Activated naive CD8-positive, alpha-beta T cell (primary cell): ENCODE data around the gene ZNF385B.

Source experiments
- H3K27ac Mint-ChIP-seq: one replicate; pipeline ENCODE4 v1.8.0; 2021; ENCODE audit warnings: mixed read lengths
- H3K27me3 Mint-ChIP-seq: one replicate; pipeline ENCODE4 v1.8.0; 2021; ENCODE audit warnings: mixed read lengths
- H3K36me3 Mint-ChIP-seq: one replicate; pipeline ENCODE4 v1.8.0; 2021; ENCODE audit warnings: mixed read lengths
- H3K4me1 Mint-ChIP-seq: one replicate; pipeline ENCODE4 v1.8.0; 2021; ENCODE audit warnings: low read depth, mixed read lengths
- H3K4me3 Mint-ChIP-seq: one replicate; pipeline ENCODE4 v1.8.0; 2021; ENCODE audit warnings: mild to moderate bottlenecking, mixed read lengths
- H3K9me3 Mint-ChIP-seq: one replicate; pipeline ENCODE4 v1.8.0; 2021; ENCODE audit warnings: low read depth, mixed read lengths

Gene ZNF385B

GRCh38 chr2:179574061-179574519 is 287.3 kb downstream of the ZNF385B start:
- H3K27me3 Mint-ChIP-seq, result peaks cover 3% of the 10 kb centered on the region
- no peaks in the 10 kb centered on the region for H3K36me3 Mint-ChIP-seq
- no peaks in the 10 kb centered on the region for H3K9me3 Mint-ChIP-seq
- H3K4me3 Mint-ChIP-seq, result no peak overlapping the region
- no peaks in the 10 kb centered on the region for H3K4me1 Mint-ChIP-seq
- H3K27ac Mint-ChIP-seq, result no peak overlapping the region

DNA sequence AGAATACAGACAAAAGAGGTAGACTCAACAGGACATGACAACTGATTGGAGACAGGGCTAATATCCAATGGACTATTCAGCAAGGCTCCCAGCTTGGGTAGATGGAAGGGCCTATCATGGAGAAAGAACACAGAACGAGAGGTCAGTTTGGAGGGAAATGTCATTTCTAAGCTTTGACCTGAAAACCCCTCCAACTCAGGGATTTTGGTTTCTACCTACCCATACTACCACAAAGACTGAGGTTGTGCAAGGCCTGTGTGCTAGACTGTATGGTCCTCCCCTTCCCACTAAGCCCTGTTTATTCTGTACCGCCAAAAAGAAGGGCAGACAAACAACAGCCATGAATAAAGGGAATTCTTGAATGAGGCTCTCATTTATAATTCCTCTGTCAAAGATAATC is 288.9 kb downstream of the ZNF385B start:
- Mint-ChIP-seq H3K4me1 (no peaks in the 10 kb centered on the region), H3K27me3 (peaks cover 2% of the 10 kb centered on the region), H3K27ac (no peak overlapping the region), H3K36me3 (no peaks in the 10 kb centered on the region), H3K9me3 (no peaks in the 10 kb centered on the region), H3K4me3 (no peak overlapping the region)

DNA sequence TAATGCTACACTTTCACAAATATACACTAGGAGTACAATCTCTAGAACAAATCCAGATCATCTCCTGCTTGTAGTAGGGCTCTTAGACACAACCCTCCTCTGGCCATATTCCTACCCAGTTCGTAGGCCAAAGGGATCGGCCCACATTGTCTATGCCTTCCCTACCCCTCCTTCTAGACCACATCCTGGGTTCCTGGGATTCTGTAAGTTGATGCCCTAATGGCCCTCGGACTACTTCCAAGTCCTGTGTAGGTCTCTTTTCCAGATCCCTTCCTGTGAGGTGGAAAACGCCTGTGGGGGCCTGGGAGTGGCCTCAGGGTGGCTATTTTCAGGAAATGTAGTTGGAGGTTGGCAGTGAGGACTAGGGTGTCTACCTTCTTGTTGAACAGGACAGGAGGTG is 289.7 kb downstream of the ZNF385B start:
- Mint-ChIP-seq H3K4me3 (no peak overlapping the region), H3K36me3 (no peaks in the 10 kb centered on the region), H3K4me1 (no peaks in the 10 kb centered on the region), H3K27me3 (peaks cover 2% of the 10 kb centered on the region), H3K9me3 (no peaks in the 10 kb centered on the region), H3K27ac (no peak overlapping the region)

- Mint-ChIP-seq H3K9me3 (no peaks in the 10 kb centered on the region), H3K27ac (no peak overlapping the region), H3K4me1 (no peaks in the 10 kb centered on the region), H3K4me3 (no peak overlapping the region), H3K36me3 (no peaks in the 10 kb centered on the region), H3K27me3 (peaks cover 2% of the 10 kb centered on the region)
Observed at GRCh38 chr2:179571252-179571651, 290.2 kb downstream of the ZNF385B start.

DNA sequence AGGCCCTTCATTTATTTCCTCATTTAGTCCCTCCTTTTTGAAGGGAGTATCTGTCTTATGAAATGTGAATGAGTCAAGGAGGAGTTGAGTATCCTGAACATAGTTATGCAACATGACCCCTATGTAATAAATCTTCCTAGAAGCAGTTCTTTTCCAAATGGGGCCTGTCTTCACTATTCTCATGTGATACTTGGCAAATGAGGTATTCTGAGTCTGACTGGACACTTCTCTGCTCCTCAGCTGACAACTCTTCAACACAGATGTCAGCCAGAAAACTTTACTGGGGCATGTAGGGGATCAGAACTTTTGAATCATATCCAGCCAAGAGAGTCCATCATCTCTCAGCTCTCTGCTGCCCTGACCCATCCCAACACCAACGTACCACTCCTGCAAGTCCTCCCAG is 291.6 kb downstream of the ZNF385B start:
- Mint-ChIP-seq H3K9me3 (no peaks in the 10 kb centered on the region), H3K27me3 (peaks cover 2% of the 10 kb centered on the region), H3K27ac (no peak overlapping the region), H3K4me3 (no peak overlapping the region), H3K4me1 (no peaks in the 10 kb centered on the region), H3K36me3 (no peaks in the 10 kb centered on the region)

GRCh38 chr2:179565807-179566206 is 295.6 kb downstream of the ZNF385B start:
- Mint-ChIP-seq H3K27me3 (peaks cover 2% of the 10 kb centered on the region), H3K4me3 (no peak overlapping the region), H3K27ac (no peak overlapping the region), H3K36me3 (no peaks in the 10 kb centered on the region), H3K4me1 (no peaks in the 10 kb centered on the region), H3K9me3 (no peaks in the 10 kb centered on the region)

- Mint-ChIP-seq H3K4me1 (no peaks in the 10 kb centered on the region), H3K9me3 (no peaks in the 10 kb centered on the region), H3K36me3 (no peaks in the 10 kb centered on the region), H3K27me3 (no peaks in the 10 kb centered on the region), H3K27ac (no peak overlapping the region), H3K4me3 (no peak overlapping the region)
Observed at GRCh38 chr2:179562330-179562885, 299.0 kb downstream of the ZNF385B start.

- Mint-ChIP-seq H3K27me3 (no peaks in the 10 kb centered on the region), H3K27ac (no peak overlapping the region), H3K9me3 (no peaks in the 10 kb centered on the region), H3K4me1 (no peaks in the 10 kb centered on the region), H3K36me3 (no peaks in the 10 kb centered on the region), H3K4me3 (no peak overlapping the region)
Observed at GRCh38 chr2:179561702-179562101, 299.7 kb downstream of the ZNF385B start.

- H3K27me3 Mint-ChIP-seq, result no peaks in the 10 kb centered on the region
- no peaks in the 10 kb centered on the region for H3K36me3 Mint-ChIP-seq
- H3K9me3 Mint-ChIP-seq, result no peaks in the 10 kb centered on the region
- H3K4me3 Mint-ChIP-seq, result no peak overlapping the region
- H3K4me1 Mint-ChIP-seq, result no peaks in the 10 kb centered on the region
- H3K27ac Mint-ChIP-seq, result no peak overlapping the region
Observed at GRCh38 chr2:179560257-179560735, 301.1 kb downstream of the ZNF385B start.

GRCh38 chr2:179559108-179559806 is 302.2 kb downstream of the ZNF385B start:
- Mint-ChIP-seq H3K4me1 (no peaks in the 10 kb centered on the region), H3K27ac (no peak overlapping the region), H3K9me3 (no peaks in the 10 kb centered on the region), H3K27me3 (no peaks in the 10 kb centered on the region), H3K4me3 (no peak overlapping the region), H3K36me3 (no peaks in the 10 kb centered on the region)

- H3K36me3 Mint-ChIP-seq, result no peaks in the 10 kb centered on the region
- no peaks in the 10 kb centered on the region for H3K27me3 Mint-ChIP-seq
- no peaks in the 10 kb centered on the region for H3K4me1 Mint-ChIP-seq
- H3K4me3 Mint-ChIP-seq, result no peak overlapping the region
- H3K27ac Mint-ChIP-seq, result no peak overlapping the region
- H3K9me3 Mint-ChIP-seq, result no peaks in the 10 kb centered on the region
Observed at GRCh38 chr2:179558010-179558934, 303.1 kb downstream of the ZNF385B start.

GRCh38 chr2:179556425-179556824 is 305.0 kb downstream of the ZNF385B start:
- Mint-ChIP-seq H3K27me3 (no peaks in the 10 kb centered on the region), H3K4me3 (no peak overlapping the region)

GRCh38 chr2:179555691-179556283 is 305.6 kb downstream of the ZNF385B start:
- no peak overlapping the region for H3K27ac Mint-ChIP-seq

More at GRCh38 chr2:179556425-179556824, 305.0 kb downstream of the ZNF385B start:
- Mint-ChIP-seq H3K36me3 (no peaks in the 10 kb centered on the region), H3K4me1 (no peaks in the 10 kb centered on the region), H3K27ac (no peak overlapping the region), H3K9me3 (no peaks in the 10 kb centered on the region)

DNA sequence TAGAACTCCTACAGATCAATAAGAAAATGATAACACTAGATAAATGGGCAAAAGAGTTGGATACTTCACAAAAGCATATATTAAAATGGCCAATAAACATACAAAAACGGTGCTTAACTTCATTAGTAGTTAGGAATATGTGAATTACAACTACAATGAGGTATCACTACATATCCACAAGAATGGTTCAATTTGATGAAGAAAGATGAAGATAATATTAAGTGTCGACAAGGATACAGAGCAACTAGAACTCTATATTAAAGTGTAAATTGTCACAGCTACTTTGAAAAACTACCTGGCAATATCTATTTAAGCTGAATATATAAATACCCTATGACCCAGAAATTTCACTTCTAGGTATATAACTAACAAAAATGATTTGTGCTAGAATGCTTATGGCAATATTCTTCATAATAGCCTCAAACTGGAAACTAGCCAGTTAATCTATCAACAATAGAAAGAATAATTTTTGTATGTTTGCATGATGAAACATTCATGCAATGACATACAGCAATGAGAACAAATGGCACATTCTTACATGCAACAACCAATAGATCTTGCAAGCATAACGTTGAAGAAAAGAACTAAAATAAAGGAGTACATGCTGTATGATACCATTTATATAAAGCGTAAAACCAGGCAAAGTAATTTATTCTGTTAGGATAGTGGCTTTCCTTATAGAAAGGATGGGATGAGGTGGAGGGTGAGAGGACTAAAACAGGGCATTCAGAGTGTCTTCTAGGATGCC is 306.6 kb downstream of the ZNF385B start:
- Mint-ChIP-seq H3K9me3 (no peaks in the 10 kb centered on the region), H3K36me3 (no peaks in the 10 kb centered on the region), H3K4me3 (no peak overlapping the region), H3K4me1 (no peaks in the 10 kb centered on the region), H3K27me3 (no peaks in the 10 kb centered on the region), H3K27ac (no peak overlapping the region)

More at GRCh38 chr2:179555691-179556283, 305.6 kb downstream of the ZNF385B start:
- Mint-ChIP-seq H3K9me3 (no peaks in the 10 kb centered on the region), H3K4me1 (no peaks in the 10 kb centered on the region), H3K4me3 (no peak overlapping the region), H3K27me3 (no peaks in the 10 kb centered on the region), H3K36me3 (no peaks in the 10 kb centered on the region)
